MCF 10A (cell line): ENCODE measurements around the gene SND1. TPM values are rescaled to one million over a fixed set of nuclear protein-coding genes. Genes with fewer than 3 reads are reported as not detected.

Source experiments
- BruUV-seq: library from RNA; stranded (reverse); fragments of 400-500 nt; replicated peaks from 2 replicates; lab custom pipeline; 2021; lab: Mats Ljungman, UMichigan
- CTCF ChIA-PET: fragments of 300-600 bp; sonication (Branson Sonifier 250); formaldehyde crosslinking; extraction: SDS; loops from one replicate; lab custom pipeline; 2021; ENCODE audit warnings: antibody characterized with exemption, inconsistent platforms; lab: Yijun Ruan, JAX
- POLR2A ChIA-PET: fragments of 300-600, 350-650 bp; sonication (Branson Sonifier 250); formaldehyde crosslinking; extraction: SDS; loops from one replicate; lab custom pipeline; 2020; ENCODE audit warnings: antibody characterized with exemption, inconsistent platforms; lab: Yijun Ruan, JAX
- DNase-seq: peaks from one replicate; pipeline ENCODE4 v3.0.0-alpha.2; 2018; ENCODE audit not compliant: unreplicated experiment
- H3K27ac Mint-ChIP-seq: one replicate; pipeline ENCODE4 v1.8.0; 2022; ENCODE audit warnings: mild to moderate bottlenecking, low read depth, mixed read lengths; ENCODE audit not compliant: unreplicated experiment
- H3K27me3 Mint-ChIP-seq: one replicate; pipeline ENCODE4 v1.8.0; 2022; ENCODE audit warnings: mixed read lengths; ENCODE audit not compliant: insufficient read depth, unreplicated experiment
- H3K36me3 Mint-ChIP-seq: one replicate; pipeline ENCODE4 v1.8.0; 2022; ENCODE audit warnings: mild to moderate bottlenecking, moderate library complexity, mixed read lengths; ENCODE audit not compliant: insufficient read depth, unreplicated experiment
- H3K4me1 Mint-ChIP-seq: one replicate; pipeline ENCODE4 v1.8.0; 2022; ENCODE audit warnings: mixed read lengths; ENCODE audit not compliant: insufficient read depth, unreplicated experiment
- H3K4me3 Mint-ChIP-seq: one replicate; pipeline ENCODE4 v1.8.0; 2022; ENCODE audit warnings: mild to moderate bottlenecking, moderate library complexity, mixed read lengths; ENCODE audit not compliant: unreplicated experiment
- H3K9me3 Mint-ChIP-seq: one replicate; pipeline ENCODE4 v1.8.0; 2022; ENCODE audit warnings: mixed read lengths; ENCODE audit not compliant: unreplicated experiment
- CTCF ChIP-seq: fragments of 200-600 bp; IDR thresholded peaks from one replicate; pipeline ENCODE4 v1.8.0; 2022; ENCODE audit warnings: antibody characterized with exemption, mild to moderate bottlenecking; ENCODE audit not compliant: unreplicated experiment
- intact Hi-C: fragments of 100-400 bp; cut with micrococcal nuclease; formaldehyde crosslinking; loops from 2 replicates; pipeline ENCODE4 v1.14.1; 2022
- total RNA-seq: library from RNA; stranded (reverse); gene quantifications from 2 replicates; pipeline ENCODE4 v1.2.3, GENCODE V29; 2022

SND1 gene
- total RNA-seq, 1 experiment from 2014 or later: 297 TPM

- intact Hi-C loops: no loop called here
- no peaks in the 10 kb centered on the region for H3K9me3 Mint-ChIP-seq
- H3K4me3 Mint-ChIP-seq: no peak overlapping the region
- peaks cover 34% of the 10 kb centered on the region for H3K36me3 Mint-ChIP-seq
- H3K27me3 Mint-ChIP-seq: no peaks in the 10 kb centered on the region
- no peak overlapping the region for H3K27ac Mint-ChIP-seq
- TF ChIP-seq CTCF: no peak
- H3K4me1 Mint-ChIP-seq: peaks cover 36% of the 10 kb centered on the region
- BruUV-seq: no TSS peak
- POLR2A ChIA-PET: no interaction called here
- CTCF ChIA-PET: interaction anchor here (1.4 kb wide), 1 partner anchor 343 kb away, joined by 3 read pairs; no protein-coding TSS in a partner anchor
- DNase-seq: no peak
Observed at GRCh38 chr7:127793582-127793981, 141.6 kb downstream of the SND1 start.

- CTCF ChIA-PET: interaction anchor here (1.4 kb wide), 1 partner anchor 342 kb away, joined by 3 read pairs; no protein-coding TSS in a partner anchor
- DNase-seq: no peak
- BruUV-seq: no TSS peak
- Mint-ChIP-seq H3K27me3 (no peaks in the 10 kb centered on the region), H3K27ac (no peak overlapping the region), H3K36me3 (peaks cover 30% of the 10 kb centered on the region), H3K9me3 (no peaks in the 10 kb centered on the region), H3K4me3 (no peak overlapping the region), H3K4me1 (peaks cover 31% of the 10 kb centered on the region)
- POLR2A ChIA-PET: interaction anchor here (1.7 kb wide), 1 partner anchor 16 kb away, joined by 4 read pairs; no protein-coding TSS in a partner anchor
- no peak for TF ChIP-seq CTCF
- intact Hi-C loops: no loop called here
Observed at GRCh38 chr7:127794136-127794535, 142.1 kb downstream of the SND1 start.

GRCh38 chr7:127794551-127794950 is 142.6 kb downstream of the SND1 start:
- CTCF ChIA-PET: no interaction called here
- H3K4me1 Mint-ChIP-seq: peaks cover 31% of the 10 kb centered on the region
- intact Hi-C loops: no loop called here
- POLR2A ChIA-PET: interaction anchor here (1.7 kb wide), 1 partner anchor 16 kb away, joined by 4 read pairs; no protein-coding TSS in a partner anchor
- no peak overlapping the region for H3K27ac Mint-ChIP-seq
- TF ChIP-seq CTCF: no peak
- no peaks in the 10 kb centered on the region for H3K27me3 Mint-ChIP-seq
- no peak overlapping the region for H3K4me3 Mint-ChIP-seq
- H3K36me3 Mint-ChIP-seq: peaks cover 30% of the 10 kb centered on the region
- DNase-seq: no peak
- BruUV-seq: no TSS peak
- no peaks in the 10 kb centered on the region for H3K9me3 Mint-ChIP-seq

GRCh38 chr7:127798023-127798422 is 146.0 kb downstream of the SND1 start:
- Mint-ChIP-seq H3K4me3 (no peak overlapping the region), H3K36me3 (peaks cover 25% of the 10 kb centered on the region), H3K27me3 (no peaks in the 10 kb centered on the region), H3K9me3 (no peaks in the 10 kb centered on the region), H3K4me1 (peaks cover 18% of the 10 kb centered on the region), H3K27ac (no peak overlapping the region)
- intact Hi-C loops: no loop called here
- peak; percentile 39 for DNase-seq
- no peak for TF ChIP-seq CTCF
- ChIA-PET CTCF (no interaction called here), POLR2A (no interaction called here)
- BruUV-seq: no TSS peak
